Neural cell (in vitro differentiated cells): ENCODE measurements around the gene CRTAP. TPM values are rescaled to one million over a fixed set of nuclear protein-coding genes. Genes with fewer than 3 reads are reported as not detected.

ENCODE experiments used
- H2AFZ ChIP-seq: fragments of 200-600, 300-800 bp; sonication (generic), shearing (Covaris generic); 2 replicates; pipeline ENCODE4 v1.6.0; 2014; ENCODE audit warnings: low read depth, mild to moderate bottlenecking, antibody characterized with exemption, low read length, moderate library complexity
- H3F3A ChIP-seq: fragments of 200-600 bp; shearing (Covaris generic); 2 replicates; pipeline ENCODE4 v1.6.1; 2016; ENCODE audit warnings: mild to moderate bottlenecking, moderate library complexity, mixed read lengths, antibody characterized with exemption, low read length; ENCODE audit not compliant: insufficient read depth, poor library complexity, severe bottlenecking
- H3K27ac ChIP-seq: fragments of 200-600, 300-800 bp; sonication (generic), shearing (Covaris generic); 2 replicates; pipeline ENCODE4 v1.5.1; 2014; ENCODE audit warnings: mild to moderate bottlenecking, low read length, moderate library complexity
- H3K27me3 ChIP-seq: fragments of 300-800, 200-600 bp; sonication (generic), shearing (Covaris generic); 2 replicates; pipeline ENCODE4 v1.6.0; 2014; ENCODE audit warnings: mild to moderate bottlenecking, low read depth, low read length, moderate library complexity; ENCODE audit not compliant: insufficient read depth
- H3K36me3 ChIP-seq: fragments of 300-800, 200-600 bp; sonication (generic), shearing (Covaris generic); 2 replicates; pipeline ENCODE4 v1.5.1; 2014; ENCODE audit warnings: mild to moderate bottlenecking, antibody characterized with exemption, low read length, moderate library complexity; ENCODE audit not compliant: insufficient read depth
- H3K4me2 ChIP-seq: fragments of 300-800, 200-600 bp; sonication (generic), shearing (Covaris generic); 2 replicates; pipeline ENCODE4 v1.6.0; 2014; ENCODE audit warnings: mild to moderate bottlenecking, low read length
- H3K4me3 ChIP-seq: fragments of 300-800, 200-600 bp; sonication (generic), shearing (Covaris generic); 2 replicates; pipeline ENCODE4 v1.5.1; 2014; ENCODE audit warnings: mild to moderate bottlenecking, low read length, moderate library complexity
- H3K79me2 ChIP-seq: fragments of 200-600 bp; shearing (Covaris generic); replicated peaks from 2 replicates; pipeline ENCODE4 v1.6.0; 2014; ENCODE audit warnings: mild to moderate bottlenecking, low read length, moderate library complexity; ENCODE audit not compliant: insufficient read depth
- H3K9ac ChIP-seq: fragments of 300-800, 200-600 bp; sonication (generic), shearing (Covaris generic); 2 replicates; pipeline ENCODE4 v1.6.1; 2016; ENCODE audit warnings: mild to moderate bottlenecking, low read length, mixed read lengths
- H3K9me2 ChIP-seq: fragments of 200-600 bp; shearing (Covaris generic); 2 replicates; pipeline ENCODE4 v1.6.1; 2016; ENCODE audit warnings: mild to moderate bottlenecking, low read length, mixed read lengths; ENCODE audit not compliant: insufficient read depth
- H3K9me3 ChIP-seq: fragments of 200-600, 300-800 bp; sonication (generic), shearing (Covaris generic); 2 replicates; pipeline ENCODE4 v1.6.1; 2016; ENCODE audit warnings: mild to moderate bottlenecking, mixed run types, low read length, moderate library complexity, mixed read lengths
- H4K20me1 ChIP-seq: fragments of 200-600 bp; shearing (Covaris generic); 2 replicates; pipeline ENCODE4 v1.6.1; 2016; ENCODE audit warnings: mild to moderate bottlenecking, mixed run types; ENCODE audit not compliant: insufficient read depth
- EP300 ChIP-seq: fragments of 450-650 bp; conservative IDR thresholded peaks from 2 replicates; pipeline ENCODE4 v1.6.1; 2014; ENCODE audit warnings: antibody characterized with exemption, mild to moderate bottlenecking, moderate library complexity; ENCODE audit not compliant: poor library complexity, severe bottlenecking
- EZH2 ChIP-seq: fragments of 200-600, 300-800 bp; shearing (Covaris generic), sonication (generic); IDR thresholded peaks from 2 replicates; pipeline ENCODE4 v1.6.1; 2014; ENCODE audit warnings: antibody characterized with exemption, low read length, borderline replicate concordance, mild to moderate bottlenecking; ENCODE audit not compliant: insufficient read depth, poor library complexity, severe bottlenecking
- MXI1 ChIP-seq: fragments of 450-650 bp; conservative IDR thresholded peaks from 2 replicates; pipeline ENCODE4 v1.6.1; 2014; ENCODE audit warnings: antibody characterized with exemption, mild to moderate bottlenecking; ENCODE audit not compliant: poor library complexity, severe bottlenecking
- POLR2AphosphoS5 ChIP-seq: IDR thresholded peaks from 2 replicates; pipeline ENCODE4 v1.6.1; 2012
- RAD21 ChIP-seq: fragments of 450-650 bp; conservative IDR thresholded peaks from 2 replicates; pipeline ENCODE4 v1.6.1; 2014; ENCODE audit warnings: antibody characterized with exemption, mild to moderate bottlenecking, moderate library complexity
- SMC3 ChIP-seq: fragments of 450-650 bp; conservative IDR thresholded peaks from 2 replicates; pipeline ENCODE4 v1.6.1; 2014; ENCODE audit warnings: antibody characterized with exemption, mild to moderate bottlenecking, moderate library complexity; ENCODE audit not compliant: poor library complexity
- TAF1 ChIP-seq: IDR thresholded peaks from 2 replicates; pipeline ENCODE4 v1.6.1; 2012; ENCODE audit warnings: low read depth
- polyA plus RNA-seq: library from polyadenylated mRNA; depleted of rRNA; stranded (reverse); fragments of >200 nt; gene quantifications from 2 replicates; pipeline ENCODE4 v1.2.3, GENCODE V29; 2014
- TF ChIP-seq, protein P1 (sequence below): fragments of 450-650 bp; IDR thresholded peaks from 2 replicates; pipeline ENCODE4 v1.5.1; 2014; ENCODE audit warnings: antibody characterized with exemption, mild to moderate bottlenecking, moderate library complexity; ENCODE audit not compliant: poor library complexity, severe bottlenecking
- TF ChIP-seq, protein P2 (sequence below): IDR thresholded peaks from 2 replicates; pipeline ENCODE4 v1.6.1; 2012; ENCODE audit warnings: borderline replicate concordance

Gene CRTAP
- polyA plus RNA-seq, 1 donor from 2014 or later, result 7.1 TPM

DNA sequence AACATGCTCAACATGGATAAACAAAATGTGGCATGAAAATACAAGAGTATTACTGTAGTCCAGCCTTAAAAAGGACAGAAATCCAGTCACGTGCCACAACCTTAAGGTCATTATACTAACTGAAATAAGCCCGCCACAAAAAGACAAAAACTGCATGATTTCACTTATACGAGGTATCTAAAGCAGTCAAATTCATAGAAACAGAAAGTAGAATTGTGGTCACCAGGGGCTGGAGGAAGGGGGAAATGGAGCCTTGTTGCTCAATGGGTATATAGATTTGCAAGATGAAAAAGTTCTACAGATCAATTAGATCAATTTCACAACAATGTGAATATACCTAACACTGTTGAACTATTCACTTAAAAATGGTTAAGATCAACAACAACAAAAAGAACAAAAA, 24.3 kb upstream of the CRTAP start:
- Histone ChIP-seq H3K36me3 (no peaks in the 10 kb centered on the region), H3K4me2 (no peak overlapping the region), H3K27ac (no peak overlapping the region), H3K9ac (no peak overlapping the region), H4K20me1 (no peaks in the 10 kb centered on the region), H3K27me3 (no peaks in the 10 kb centered on the region), H2AFZ (no peak overlapping the region), H3K4me3 (no peak overlapping the region), H3F3A (no peaks in the 10 kb centered on the region), H3K79me2 (no peaks in the 10 kb centered on the region), H3K9me2 (no peaks in the 10 kb centered on the region), H3K9me3 (no peaks in the 10 kb centered on the region)
- TF ChIP-seq TAF1 (no peak), EZH2 (no peak), RAD21 (no peak), SMC3 (no peak), MXI1 (no peak), EP300 (no peak), POLR2AphosphoS5 (no peak)
- TF ChIP-seq, protein P1, sequence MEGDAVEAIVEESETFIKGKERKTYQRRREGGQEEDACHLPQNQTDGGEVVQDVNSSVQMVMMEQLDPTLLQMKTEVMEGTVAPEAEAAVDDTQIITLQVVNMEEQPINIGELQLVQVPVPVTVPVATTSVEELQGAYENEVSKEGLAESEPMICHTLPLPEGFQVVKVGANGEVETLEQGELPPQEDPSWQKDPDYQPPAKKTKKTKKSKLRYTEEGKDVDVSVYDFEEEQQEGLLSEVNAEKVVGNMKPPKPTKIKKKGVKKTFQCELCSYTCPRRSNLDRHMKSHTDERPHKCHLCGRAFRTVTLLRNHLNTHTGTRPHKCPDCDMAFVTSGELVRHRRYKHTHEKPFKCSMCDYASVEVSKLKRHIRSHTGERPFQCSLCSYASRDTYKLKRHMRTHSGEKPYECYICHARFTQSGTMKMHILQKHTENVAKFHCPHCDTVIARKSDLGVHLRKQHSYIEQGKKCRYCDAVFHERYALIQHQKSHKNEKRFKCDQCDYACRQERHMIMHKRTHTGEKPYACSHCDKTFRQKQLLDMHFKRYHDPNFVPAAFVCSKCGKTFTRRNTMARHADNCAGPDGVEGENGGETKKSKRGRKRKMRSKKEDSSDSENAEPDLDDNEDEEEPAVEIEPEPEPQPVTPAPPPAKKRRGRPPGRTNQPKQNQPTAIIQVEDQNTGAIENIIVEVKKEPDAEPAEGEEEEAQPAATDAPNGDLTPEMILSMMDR, result no peak
- TF ChIP-seq, protein P2, sequence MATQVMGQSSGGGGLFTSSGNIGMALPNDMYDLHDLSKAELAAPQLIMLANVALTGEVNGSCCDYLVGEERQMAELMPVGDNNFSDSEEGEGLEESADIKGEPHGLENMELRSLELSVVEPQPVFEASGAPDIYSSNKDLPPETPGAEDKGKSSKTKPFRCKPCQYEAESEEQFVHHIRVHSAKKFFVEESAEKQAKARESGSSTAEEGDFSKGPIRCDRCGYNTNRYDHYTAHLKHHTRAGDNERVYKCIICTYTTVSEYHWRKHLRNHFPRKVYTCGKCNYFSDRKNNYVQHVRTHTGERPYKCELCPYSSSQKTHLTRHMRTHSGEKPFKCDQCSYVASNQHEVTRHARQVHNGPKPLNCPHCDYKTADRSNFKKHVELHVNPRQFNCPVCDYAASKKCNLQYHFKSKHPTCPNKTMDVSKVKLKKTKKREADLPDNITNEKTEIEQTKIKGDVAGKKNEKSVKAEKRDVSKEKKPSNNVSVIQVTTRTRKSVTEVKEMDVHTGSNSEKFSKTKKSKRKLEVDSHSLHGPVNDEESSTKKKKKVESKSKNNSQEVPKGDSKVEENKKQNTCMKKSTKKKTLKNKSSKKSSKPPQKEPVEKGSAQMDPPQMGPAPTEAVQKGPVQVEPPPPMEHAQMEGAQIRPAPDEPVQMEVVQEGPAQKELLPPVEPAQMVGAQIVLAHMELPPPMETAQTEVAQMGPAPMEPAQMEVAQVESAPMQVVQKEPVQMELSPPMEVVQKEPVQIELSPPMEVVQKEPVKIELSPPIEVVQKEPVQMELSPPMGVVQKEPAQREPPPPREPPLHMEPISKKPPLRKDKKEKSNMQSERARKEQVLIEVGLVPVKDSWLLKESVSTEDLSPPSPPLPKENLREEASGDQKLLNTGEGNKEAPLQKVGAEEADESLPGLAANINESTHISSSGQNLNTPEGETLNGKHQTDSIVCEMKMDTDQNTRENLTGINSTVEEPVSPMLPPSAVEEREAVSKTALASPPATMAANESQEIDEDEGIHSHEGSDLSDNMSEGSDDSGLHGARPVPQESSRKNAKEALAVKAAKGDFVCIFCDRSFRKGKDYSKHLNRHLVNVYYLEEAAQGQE, result no peak

DNA sequence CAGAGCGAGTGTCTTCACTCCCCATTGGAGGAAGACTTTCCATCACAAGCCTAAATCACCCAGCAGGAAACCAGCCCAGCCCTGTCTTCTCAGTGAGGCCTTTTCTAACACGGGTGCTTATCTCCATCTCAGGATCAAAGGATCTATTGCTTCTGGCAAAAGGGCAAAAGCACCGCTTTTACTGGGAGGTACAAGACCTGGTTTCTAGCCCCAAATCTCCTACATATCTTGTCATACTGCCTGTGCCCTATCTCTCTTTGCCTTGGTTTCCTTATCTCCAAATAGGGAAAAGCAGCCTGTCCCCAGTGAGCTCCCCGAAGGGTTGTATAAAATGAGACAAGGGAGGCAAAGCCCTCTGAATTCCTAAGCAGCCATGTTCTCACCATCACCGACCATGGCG, 22.1 kb upstream of the CRTAP start:
- Histone ChIP-seq H3K27me3 (no peaks in the 10 kb centered on the region), H3K36me3 (no peaks in the 10 kb centered on the region), H4K20me1 (no peaks in the 10 kb centered on the region), H3K4me3 (no peak overlapping the region), H3K79me2 (no peaks in the 10 kb centered on the region), H3K9me3 (no peaks in the 10 kb centered on the region), H3K27ac (no peak overlapping the region), H2AFZ (no peak overlapping the region), H3F3A (no peaks in the 10 kb centered on the region), H3K9ac (no peak overlapping the region), H3K4me2 (no peak overlapping the region), H3K9me2 (no peaks in the 10 kb centered on the region)
- TF ChIP-seq, protein P2, result no peak
- TF ChIP-seq RAD21 (no peak), EP300 (no peak)
- TF ChIP-seq, protein P1, result no peak
